H1 (cell line): Measurements from ENCODE around the gene CDH11. TPM values are rescaled to one million over a fixed set of nuclear protein-coding genes. Genes with fewer than 3 reads are reported as not detected.

Experiments
- CTCF ChIA-PET: fragments of 300-600 bp; sonication (Branson Sonifier 250); formaldehyde crosslinking; loops from one replicate; lab custom pipeline; 2021; ENCODE audit not compliant: partially characterized antibody; lab: Charles Lee
- POLR2A ChIA-PET: fragments of 300-600 bp; sonication (Branson Sonifier 250); formaldehyde crosslinking; loops from one replicate; lab custom pipeline; 2021; ENCODE audit warnings: inconsistent platforms; ENCODE audit not compliant: partially characterized antibody; lab: Charles Lee
- DNase-seq, 2 experiments: peaks; one replicate each; pipeline versions ENCODE4 v3.0.0 to v3.0.0-alpha.2; 2010 to 2022; ENCODE audit warnings: low spot score in 2 of 2, low read depth in 1 of 2, mixed read lengths in 1 of 2
- FAIRE-seq: peaks from 2 replicates; lab custom pipeline; 2011; peaks lifted over from hg19 to GRCh38; lab: Jason Lieb, UNC
- H2AFZ ChIP-seq: 2 replicates; pipeline ENCODE4 v1.8.1; 2012; ENCODE audit warnings: low read length, inconsistent platforms
- H2AK5ac ChIP-seq: 2 replicates; pipeline ENCODE4 v1.6.1; 2013; ENCODE audit warnings: low read depth, low read length
- H2BK120ac ChIP-seq: replicated peaks from 2 replicates; pipeline ENCODE3; 2013; ENCODE audit warnings: low read depth, low read length, inconsistent platforms
- H2BK12ac ChIP-seq: 2 replicates; pipeline ENCODE4 v1.6.1; 2013; ENCODE audit warnings: low read depth, low read length
- H2BK15ac ChIP-seq: 2 replicates; pipeline ENCODE4 v1.6.1; 2013; ENCODE audit warnings: low read length
- H2BK20ac ChIP-seq: 2 replicates; pipeline ENCODE4 v1.6.1; 2013; ENCODE audit warnings: low read length
- H2BK5ac ChIP-seq: 2 replicates; pipeline ENCODE4 v1.6.1; 2013; ENCODE audit warnings: low read depth, low read length
- H3K14ac ChIP-seq: 2 replicates; pipeline ENCODE4 v1.6.1; 2013; ENCODE audit warnings: inconsistent platforms; ENCODE audit not compliant: insufficient read length
- H3K18ac ChIP-seq: 2 replicates; pipeline ENCODE4 v1.6.1; 2013; ENCODE audit warnings: low read length; ENCODE audit errors: extremely low read depth
- H3K23ac ChIP-seq: 2 replicates; pipeline ENCODE4 v1.6.1; 2013; ENCODE audit warnings: inconsistent platforms; ENCODE audit not compliant: insufficient read length
- H3K23me2 ChIP-seq: 2 replicates; pipeline ENCODE4 v1.6.1; 2013; ENCODE audit warnings: low read depth, low read length
- H3K27ac ChIP-seq: 2 replicates; pipeline ENCODE4 v1.6.1; 2011; ENCODE audit warnings: low read depth, low read length, inconsistent platforms
- H3K27me3 ChIP-seq, 4 experiments: replicated peaks in 1 of 4; 1 replicate in 1 of 4; 2 replicates in 3 of 4; pipeline versions ENCODE4 v1.6.1 to v1.8.1; 2011 to 2013; ENCODE audit warnings: low read length in 3 of 4, mild to moderate bottlenecking in 3 of 4, inconsistent platforms in 2 of 4, mixed read lengths in 2 of 4, moderate library complexity in 1 of 4; ENCODE audit not compliant: control insufficient read depth in 3 of 4, insufficient read depth in 3 of 4; ENCODE audit errors: extremely low read depth in 1 of 4
- H3K36me3 ChIP-seq, 4 experiments: 2 replicates each; pipeline versions ENCODE4 v1.6.1 to v1.8.1; 2011 to 2013; ENCODE audit warnings: mild to moderate bottlenecking in 4 of 4, low read length in 3 of 4, moderate library complexity in 2 of 4, control low read depth in 1 of 4, inconsistent platforms in 1 of 4; ENCODE audit not compliant: insufficient read depth in 4 of 4, control insufficient read depth in 2 of 4
- H3K4ac ChIP-seq: replicated peaks from 2 replicates; pipeline ENCODE3; 2013; ENCODE audit warnings: low read length, low read depth, mixed read lengths, inconsistent platforms; ENCODE audit not compliant: insufficient read length
- H3K4me1 ChIP-seq, 4 experiments: replicated peaks in 1 of 4; 1 replicate in 1 of 4; 2 replicates in 3 of 4; pipeline versions ENCODE4 v1.6.1 to v1.8.1; 2011 to 2013; ENCODE audit warnings: low read length in 3 of 4, inconsistent platforms in 2 of 4, mixed read lengths in 1 of 4; ENCODE audit not compliant: insufficient read depth in 4 of 4, control insufficient read depth in 3 of 4
- H3K4me2 ChIP-seq, 2 experiments: 2 replicates each; pipeline versions ENCODE4 v1.6.1 to v1.8.1; 2011 to 2013; ENCODE audit warnings: low read depth in 2 of 2, low read length in 2 of 2, control low read depth in 1 of 2, inconsistent platforms in 1 of 2, mild to moderate bottlenecking in 1 of 2; ENCODE audit not compliant: insufficient read depth in 1 of 2
- H3K4me3 ChIP-seq, 4 experiments: fragments of 200-600, 300-600 bp in 1 of 4; sonication (generic), shearing (Covaris generic), sonication (Bioruptor Twin) in 1 of 4; 2 replicates each; pipeline versions ENCODE4 v1.5.1 to v1.8.1; 2011 to 2016; ENCODE audit warnings: low read length in 4 of 4, low read depth in 3 of 4, control low read depth in 2 of 4, inconsistent platforms in 2 of 4, mild to moderate bottlenecking in 2 of 4, mixed read lengths in 1 of 4, moderate library complexity in 1 of 4; ENCODE audit not compliant: insufficient read depth in 2 of 4; ENCODE audit errors: extremely low read depth in 1 of 4
- H3K56ac ChIP-seq: replicated peaks from 2 replicates; pipeline ENCODE3; 2013; ENCODE audit warnings: low read depth, mild to moderate bottlenecking, mixed read lengths, low read length, inconsistent platforms; ENCODE audit not compliant: insufficient read length
- H3K79me1 ChIP-seq: 2 replicates; pipeline ENCODE4 v1.6.1; 2013; ENCODE audit warnings: low read depth, low read length, control low read depth
- H3K79me2 ChIP-seq, 2 experiments: 2 replicates each; pipeline versions ENCODE4 v1.6.1 to v1.8.1; 2012 to 2013; ENCODE audit warnings: low read length in 2 of 2, mild to moderate bottlenecking in 2 of 2, inconsistent platforms in 1 of 2; ENCODE audit not compliant: insufficient read depth in 2 of 2, control insufficient read depth in 1 of 2
- H3K9ac ChIP-seq, 4 experiments: replicated peaks in 1 of 4; 1 replicate in 1 of 4; 2 replicates in 3 of 4; pipeline versions ENCODE4 v1.6.1 to v1.8.1; 2011 to 2013; ENCODE audit warnings: low read depth in 3 of 4, low read length in 3 of 4, control low read depth in 2 of 4, mild to moderate bottlenecking in 2 of 4, moderate library complexity in 2 of 4, inconsistent platforms in 1 of 4; ENCODE audit errors: extremely low read depth in 1 of 4
- H3K9me3 ChIP-seq, 2 experiments: 2 replicates each; pipeline versions ENCODE4 v1.6.1 to v1.8.1; 2012 to 2013; ENCODE audit warnings: mild to moderate bottlenecking in 2 of 2, moderate library complexity in 2 of 2, control low read depth in 1 of 2, inconsistent platforms in 1 of 2, low read depth in 1 of 2, low read length in 1 of 2, mixed read lengths in 1 of 2; ENCODE audit not compliant: insufficient read depth in 2 of 2
- H4K20me1 ChIP-seq, 2 experiments: replicated peaks in 1 of 2; 2 replicates each; pipeline versions ENCODE3 to v1.8.1; 2011 to 2013; ENCODE audit warnings: inconsistent platforms in 2 of 2, low read length in 2 of 2, mild to moderate bottlenecking in 1 of 2; ENCODE audit not compliant: insufficient read depth in 2 of 2, control insufficient read depth in 1 of 2
- H4K5ac ChIP-seq: 2 replicates; pipeline ENCODE4 v1.6.1; 2013; ENCODE audit warnings: low read length, low read depth, mixed read lengths, inconsistent platforms; ENCODE audit not compliant: insufficient read length
- H4K8ac ChIP-seq: 2 replicates; pipeline ENCODE4 v1.8.0; 2013; ENCODE audit warnings: mild to moderate bottlenecking, moderate library complexity, low read length, inconsistent platforms; ENCODE audit not compliant: insufficient read depth; ENCODE audit errors: extremely low read depth
- H4K91ac ChIP-seq: replicated peaks from 2 replicates; pipeline ENCODE3; 2013; ENCODE audit warnings: low read length, mixed read lengths, inconsistent platforms; ENCODE audit not compliant: insufficient read length
- CBX8 ChIP-seq: fragments of 300-800, 300-1000 bp; sonication (generic); IDR thresholded peaks from 2 replicates; pipeline ENCODE4 v1.7.1; 2016; ENCODE audit warnings: low read depth, low read length, borderline replicate concordance
- EZH2 ChIP-seq: fragments of 200-600 bp; sonication (generic); IDR thresholded peaks from 2 replicates; pipeline ENCODE4 v1.7.1; 2012; ENCODE audit warnings: low read depth, mild to moderate bottlenecking, moderate library complexity, low read length, inconsistent platforms; ENCODE audit not compliant: severe bottlenecking
- JUND ChIP-seq: IDR thresholded peaks from 2 replicates; pipeline ENCODE4 v1.6.1; 2011; ENCODE audit warnings: mild to moderate bottlenecking, improper control_type of control experiment, low read length
- KDM5A ChIP-seq: fragments of 200-600 bp; IDR thresholded peaks from 2 replicates; pipeline ENCODE4 v1.7.1; 2012; ENCODE audit warnings: mild to moderate bottlenecking, low read length, inconsistent platforms, mixed read lengths
- MAFK ChIP-seq: IDR thresholded peaks from 2 replicates; pipeline ENCODE4 v1.6.1; 2012; ENCODE audit warnings: low read depth, mild to moderate bottlenecking, improper control_type of control experiment, low read length
- NRF1 ChIP-seq: IDR thresholded peaks from 2 replicates; pipeline ENCODE4 v1.6.1; 2011; ENCODE audit warnings: mild to moderate bottlenecking, low read depth, low read length, improper control_type of control experiment
- RBBP5 ChIP-seq: IDR thresholded peaks from 2 replicates; pipeline ENCODE4 v1.7.1; 2012; ENCODE audit warnings: low read depth, mild to moderate bottlenecking, inconsistent platforms, low read length, moderate library complexity, borderline replicate concordance
- SP1 ChIP-seq: IDR thresholded peaks from 2 replicates; pipeline ENCODE4 v1.6.1; 2011; ENCODE audit warnings: low read depth, low read length
- ZNF274 ChIP-seq: IDR thresholded peaks from 2 replicates; pipeline ENCODE4 v1.7.0; 2012; ENCODE audit warnings: low read length, borderline replicate concordance; ENCODE audit errors: extremely low read depth
- WGBS, 2 experiments: shearing (Covaris generic) in 1 of 2; methylation state at CpG; one replicate each; pipeline versions ENCODE4 v1.1.6 to v1.1.7; 2013 to 2015; ENCODE audit warnings: low lambda C conversion rate in 2 of 2, mixed read lengths in 2 of 2, inconsistent platforms in 1 of 2, low coverage in 1 of 2, missing lambda C conversion rate in 1 of 2; ENCODE audit not compliant: insufficient replicate concordance in 2 of 2, insufficient coverage in 1 of 2, insufficient read length in 1 of 2; ENCODE audit errors: extremely low coverage in 1 of 2, missing lambda C conversion rate in 1 of 2; 5-methylcytosine and 5-hydroxymethylcytosine counted together
- polyA plus RNA-seq, 7 experiments: library from polyadenylated mRNA; depleted of rRNA in 3 of 7; stranded (reverse) in 5 of 7; unstranded in 2 of 7; fragments of >200 nt in 5 of 7; fragments of 200-250 nt in 2 of 7; gene quantifications; 1 replicate in 5 of 7; 2 replicates in 1 of 7; 4 replicates in 1 of 7; pipeline versions ENCODE4 v1.2.1 to v1.2.3, GENCODE V29; 2011 to 2013; ENCODE audit warnings: missing spikeins in 2 of 7, mixed read lengths in 2 of 7
- total RNA-seq: library from RNA; stranded (reverse); fragmentation: NEBNext Ultra II Directional; extraction: Animal tissue kit (Norgen Biotek cat#: 25700); gene quantifications from 2 replicates; pipeline ENCODE4 v1.2.1, GENCODE V29; 2021

Gene CDH11
- total and polyA plus RNA-seq, 2 of the 8 experiments (the other 6 are each of a cell fraction or from before 2014, with no cell fraction given) = 3.3 to 8.4 TPM

DNA sequence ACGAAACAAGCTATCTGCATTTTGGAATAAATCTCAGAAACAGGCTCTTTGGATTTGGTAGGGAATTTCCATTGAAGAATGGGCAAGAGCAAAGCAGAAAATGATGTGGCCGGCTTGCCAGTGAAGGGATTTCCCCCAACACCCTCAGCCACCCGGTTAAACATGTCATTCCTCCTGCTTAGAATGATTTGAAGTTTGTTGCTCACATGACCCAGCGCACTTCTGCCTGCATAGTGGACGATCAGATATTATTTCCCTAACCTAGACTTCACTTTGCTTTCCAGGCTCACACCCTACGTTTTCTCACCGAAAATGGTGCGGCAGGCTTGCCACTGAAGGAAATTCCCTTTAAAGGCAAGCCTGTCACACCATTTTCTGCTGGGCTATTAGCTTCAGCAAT is 170.7 kb downstream of the CDH11 start:
- Histone ChIP-seq H2AFZ (no peak overlapping the region), H4K5ac (no peak overlapping the region), H4K91ac (no peak overlapping the region), H3K27ac (no peak overlapping the region), H2BK12ac (no peak overlapping the region), H3K79me2 (no peaks in the 10 kb centered on the region), H2BK5ac (no peak overlapping the region), H3K4me2 (no peak overlapping the region), H3K79me1 (no peaks in the 10 kb centered on the region), H3K4me1 (peaks cover 0 to 2% (median 0%) of the 10 kb centered on the region in 4 experiments; a peak in 1 of 7 replicates), H2AK5ac (no peak overlapping the region), H4K8ac (no peak overlapping the region), H3K9me3 (no peaks in the 10 kb centered on the region; a peak in 1 of 4 replicates), H2BK20ac (no peak overlapping the region), H3K18ac (no peak overlapping the region), H3K9ac (no peak overlapping the region), H3K27me3 (no peaks in the 10 kb centered on the region), H3K56ac (no peak overlapping the region), H2BK15ac (no peak overlapping the region), H2BK120ac (no peak overlapping the region), H4K20me1 (no peaks in the 10 kb centered on the region), H3K23me2 (no peaks in the 10 kb centered on the region), H3K23ac (no peak overlapping the region), H3K4me3 (no peak overlapping the region), H3K4ac (no peak overlapping the region), H3K36me3 (no peaks in the 10 kb centered on the region), H3K14ac (no peak overlapping the region)
- POLR2A ChIA-PET = no interaction called here
- 95% methylated on average over 8 of the region's 8 CpGs; no CpG with 5 or more reads in 1 of the 2 experiments for WGBS, 2 experiments
- DNase-seq (no peak), FAIRE-seq (no peak)
- TF ChIP-seq SP1 = no peak
- TF ChIP-seq EZH2 = no peak
- no peak for TF ChIP-seq RBBP5
- TF ChIP-seq MAFK = no peak
- TF ChIP-seq ZNF274 = no peak
- no peak for TF ChIP-seq CBX8
- TF ChIP-seq KDM5A = no peak
- TF ChIP-seq JUND = no peak
- TF ChIP-seq NRF1 = no peak
- CTCF ChIA-PET = no interaction called here
